GM18520 (cell line): ENCODE data around the gene LDB1.
A peak's percentile ranks its signal among the peaks of the same experiment; 100 is the strongest.

Source experiments
- ATAC-seq: cut with Tn5 transposase; IDR thresholded peaks from one replicate; pipeline ENCODE4 v1.9.1; 2021; ENCODE audit not compliant: unreplicated experiment

The LDB1 gene

GRCh38 chr10:102065561-102066398, 54.4 kb downstream of the LDB1 start:
- no peak for ATAC-seq

GRCh38 chr10:102064868-102065560, 55.2 kb downstream of the LDB1 start, which contains the start of gene HPS6:
Gene HPS6 (plus strand): TSS chr10:102065349. CDS start chr10:102065475, 126 bp downstream.
- peak; percentile 88 for ATAC-seq

- no peak for ATAC-seq
Measured at GRCh38 chr10:102064503-102064867, 55.7 kb downstream of the LDB1 start.

GRCh38 chr10:102059987-102060386, 60.2 kb downstream of the LDB1 start:
- ATAC-seq: no peak
